ENCODE measurements around the gene DUOXA1. TPM values are rescaled to one million over a fixed set of nuclear protein-coding genes. Genes with fewer than 3 reads are reported as not detected.

Gene DUOXA1
- total RNA-seq, 1 donor from 2014 or later, result not detected

DNA sequence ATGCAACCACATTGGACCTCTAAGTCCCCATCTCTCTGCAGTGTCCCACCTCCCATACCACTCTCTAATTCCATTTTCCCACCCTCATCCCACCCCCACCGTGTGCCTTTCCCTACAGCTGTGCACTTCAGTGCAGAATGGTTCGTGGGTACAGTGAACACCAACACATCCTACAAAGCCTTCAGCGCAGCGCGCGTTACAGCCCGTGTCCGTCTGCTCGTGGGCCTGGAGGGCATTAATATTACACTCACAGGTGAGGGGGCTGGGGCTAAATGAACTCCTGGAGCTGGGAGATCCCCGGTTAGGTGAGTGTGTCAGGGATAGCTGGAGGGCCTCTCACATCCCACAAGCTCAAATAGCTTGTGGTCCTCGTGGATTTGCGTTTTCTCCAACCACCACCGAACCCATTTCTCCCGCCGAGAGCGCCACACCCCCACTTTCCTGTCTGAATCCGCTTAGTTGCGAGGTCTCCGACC, 13.6 kb downstream of the DUOXA1 start:
- Histone ChIP-seq H3K9me3 (ENCODE audit: low read depth) (no peaks in the 10 kb centered on the region), H2AFZ (replicated peaks) (no peak overlapping the region), H4K20me1 (ENCODE audit: low read depth) (peaks cover 27% of the 10 kb centered on the region), H3K79me2 (ENCODE audit: low read depth) (no peaks in the 10 kb centered on the region), H3K27ac (no peak overlapping the region), H3K4me2 (no peak overlapping the region), H3K4me3 (no peak overlapping the region), H3K36me3 (no peaks in the 10 kb centered on the region), H3K27me3 (peaks cover 96% of the 10 kb centered on the region), H3K4me1 (no peaks in the 10 kb centered on the region), H3F3A (ENCODE audit: low read depth) (no peaks in the 10 kb centered on the region), H3K9ac (no peak overlapping the region)
- TF ChIP-seq EZH2phosphoT487 (IDR thresholded peaks at IDR 0.05), result no peak
- no peak for TF ChIP-seq CTCF (IDR thresholded peaks at IDR 0.05)
- TF ChIP-seq EZH2 (IDR thresholded peaks at IDR 0.05), result peak; percentile 3
- Mint-ChIP-seq H3K36me3 (no peaks in the 10 kb centered on the region), H3K4me1 (peaks cover 25% of the 10 kb centered on the region), H3K4me3 (peak overlapping the region; percentile 53), H3K27me3 (ENCODE audit: insufficient read depth, low read depth) (peaks cover 67% of the 10 kb centered on the region), H3K9me3 (peaks cover 2% of the 10 kb centered on the region), H3K27ac (no peak overlapping the region)
- no peak for DNase-seq (ENCODE audit: low spot score)

- Mint-ChIP-seq H3K36me3 (no peaks in the 10 kb centered on the region), H3K4me3 (no peak overlapping the region), H3K9me3 (peaks cover 2% of the 10 kb centered on the region), H3K27me3 (ENCODE audit: insufficient read depth, low read depth) (peaks cover 70% of the 10 kb centered on the region), H3K4me1 (peaks cover 25% of the 10 kb centered on the region), H3K27ac (no peak overlapping the region)
- Histone ChIP-seq H3K4me1 (no peaks in the 10 kb centered on the region), H3K27me3 (peaks cover 98% of the 10 kb centered on the region), H3K9me3 (ENCODE audit: low read depth) (no peaks in the 10 kb centered on the region), H3K36me3 (no peaks in the 10 kb centered on the region), H4K20me1 (ENCODE audit: low read depth) (peaks cover 27% of the 10 kb centered on the region), H3K9ac (no peak overlapping the region), H2AFZ (replicated peaks) (no peak overlapping the region), H3K4me3 (no peak overlapping the region), H3K27ac (no peak overlapping the region), H3F3A (ENCODE audit: low read depth) (no peaks in the 10 kb centered on the region), H3K4me2 (no peak overlapping the region), H3K79me2 (ENCODE audit: low read depth) (no peaks in the 10 kb centered on the region)
- no peak for TF ChIP-seq EZH2phosphoT487 (IDR thresholded peaks at IDR 0.05)
- TF ChIP-seq EZH2 (IDR thresholded peaks at IDR 0.05), result no peak
- no peak for TF ChIP-seq CTCF (IDR thresholded peaks at IDR 0.05)
- no peak for DNase-seq (ENCODE audit: low spot score)
These were observed 14.3 kb downstream of the DUOXA1 start for GRCh38 chr15:45115312-45115820.

GRCh38 chr15:45114751-45115085, 15.0 kb downstream of the DUOXA1 start:
- Histone ChIP-seq H3K36me3 (no peaks in the 10 kb centered on the region), H3K9me3 (ENCODE audit: low read depth) (no peaks in the 10 kb centered on the region), H3K27me3 (peaks cover 98% of the 10 kb centered on the region), H3K4me1 (no peaks in the 10 kb centered on the region), H3K27ac (no peak overlapping the region), H3K4me2 (no peak overlapping the region), H4K20me1 (ENCODE audit: low read depth) (peaks cover 27% of the 10 kb centered on the region), H2AFZ (replicated peaks) (no peak overlapping the region), H3K79me2 (ENCODE audit: low read depth) (no peaks in the 10 kb centered on the region), H3K9ac (no peak overlapping the region), H3F3A (ENCODE audit: low read depth) (no peaks in the 10 kb centered on the region), H3K4me3 (peak overlapping the region; percentile 36)
- Mint-ChIP-seq H3K27me3 (ENCODE audit: insufficient read depth, low read depth) (peaks cover 76% of the 10 kb centered on the region), H3K9me3 (peaks cover 2% of the 10 kb centered on the region), H3K4me1 (peaks cover 25% of the 10 kb centered on the region), H3K4me3 (peak overlapping the region; percentile 44), H3K36me3 (no peaks in the 10 kb centered on the region), H3K27ac (no peak overlapping the region)
- TF ChIP-seq EZH2phosphoT487 (IDR thresholded peaks at IDR 0.05) (no peak), EZH2 (IDR thresholded peaks at IDR 0.05) (no peak), CTCF (IDR thresholded peaks at IDR 0.05) (no peak)
- DNase-seq (ENCODE audit: low spot score), result no peak
